ENCODE measurements around the gene SLC12A7. TPM values are rescaled to one million over a fixed set of nuclear protein-coding genes. Genes with fewer than 3 reads are reported as not detected.

Gene SLC12A7
- total RNA-seq, 1 donor = 3.4 TPM

- peak; percentile 78 for DNase-seq (ENCODE audit: low read depth)
- no peak overlapping the region for H3K4me3 ChIP-seq (ENCODE audit: low read depth, low read length)
- TF ChIP-seq CTCF (IDR thresholded peaks at IDR 0.05; ENCODE audit: insufficient read depth, low read length) = no peak
Measured at GRCh38 chr5:1125030-1125357, 13.1 kb upstream of the SLC12A7 start.

GRCh38 chr5:1124205-1125029 lies 12.6 kb upstream of the SLC12A7 start:
- no peak overlapping the region for H3K4me3 ChIP-seq (ENCODE audit: low read depth, low read length)
- no peak for DNase-seq (ENCODE audit: low read depth)
- TF ChIP-seq CTCF (IDR thresholded peaks at IDR 0.05; ENCODE audit: insufficient read depth, low read length) = no peak

- no peak for DNase-seq (ENCODE audit: low read depth)
- no peak for TF ChIP-seq CTCF (IDR thresholded peaks at IDR 0.05; ENCODE audit: insufficient read depth, low read length)
Measured at GRCh38 chr5:1123418-1124147, 11.7 kb upstream of the SLC12A7 start.

GRCh38 chr5:1122511-1123294 lies 10.8 kb upstream of the SLC12A7 start:
- DNase-seq (ENCODE audit: low read depth) = no peak
- no peak overlapping the region for H3K4me3 ChIP-seq (ENCODE audit: low read depth, low read length)
- no peak for TF ChIP-seq CTCF (IDR thresholded peaks at IDR 0.05; ENCODE audit: insufficient read depth, low read length)

More at GRCh38 chr5:1123418-1124147, 11.7 kb upstream of the SLC12A7 start:
- H3K4me3 ChIP-seq (ENCODE audit: low read depth, low read length) = no peak overlapping the region

- no peak for DNase-seq (ENCODE audit: low read depth)
- TF ChIP-seq CTCF (IDR thresholded peaks at IDR 0.05; ENCODE audit: insufficient read depth, low read length) = no peak
- no peak overlapping the region for H3K4me3 ChIP-seq (ENCODE audit: low read depth, low read length)
Measured at GRCh38 chr5:1121891-1122290, 10.0 kb upstream of the SLC12A7 start.

GRCh38 chr5:1121044-1121443 lies 9.2 kb upstream of the SLC12A7 start:
- DNase-seq (ENCODE audit: low read depth) = no peak
- TF ChIP-seq CTCF (IDR thresholded peaks at IDR 0.05; ENCODE audit: insufficient read depth, low read length) = no peak
- H3K4me3 ChIP-seq (ENCODE audit: low read depth, low read length) = no peak overlapping the region

All from fibroblast of the aortic adventitia (primary cell).